H1 (cell line): ENCODE results near the gene ADD1. TPM values are rescaled to one million over a fixed set of nuclear protein-coding genes. Genes with fewer than 3 reads are reported as not detected.

ENCODE experiments used
- CTCF ChIA-PET: fragments of 300-600 bp; sonication (Branson Sonifier 250); formaldehyde crosslinking; loops from one replicate; lab custom pipeline; 2021; ENCODE audit not compliant: partially characterized antibody; lab: Charles Lee
- POLR2A ChIA-PET: fragments of 300-600 bp; sonication (Branson Sonifier 250); formaldehyde crosslinking; loops from one replicate; lab custom pipeline; 2021; ENCODE audit warnings: inconsistent platforms; ENCODE audit not compliant: partially characterized antibody; lab: Charles Lee
- DNase-seq, 2 experiments: peaks; one replicate each; pipeline versions ENCODE4 v3.0.0 to v3.0.0-alpha.2; 2010 to 2022; ENCODE audit warnings: low spot score in 2 of 2, low read depth in 1 of 2, mixed read lengths in 1 of 2
- FAIRE-seq: peaks from 2 replicates; lab custom pipeline; 2011; peaks lifted over from hg19 to GRCh38; lab: Jason Lieb, UNC
- H2AFZ ChIP-seq: 2 replicates; pipeline ENCODE4 v1.8.1; 2012; ENCODE audit warnings: low read length, inconsistent platforms
- H2AK5ac ChIP-seq: 2 replicates; pipeline ENCODE4 v1.6.1; 2013; ENCODE audit warnings: low read depth, low read length
- H2BK120ac ChIP-seq: replicated peaks from 2 replicates; pipeline ENCODE3; 2013; ENCODE audit warnings: low read depth, low read length, inconsistent platforms
- H2BK12ac ChIP-seq: 2 replicates; pipeline ENCODE4 v1.6.1; 2013; ENCODE audit warnings: low read depth, low read length
- H2BK15ac ChIP-seq: 2 replicates; pipeline ENCODE4 v1.6.1; 2013; ENCODE audit warnings: low read length
- H2BK20ac ChIP-seq: 2 replicates; pipeline ENCODE4 v1.6.1; 2013; ENCODE audit warnings: low read length
- H2BK5ac ChIP-seq: 2 replicates; pipeline ENCODE4 v1.6.1; 2013; ENCODE audit warnings: low read depth, low read length
- H3K14ac ChIP-seq: 2 replicates; pipeline ENCODE4 v1.6.1; 2013; ENCODE audit warnings: inconsistent platforms; ENCODE audit not compliant: insufficient read length
- H3K18ac ChIP-seq: 2 replicates; pipeline ENCODE4 v1.6.1; 2013; ENCODE audit warnings: low read length; ENCODE audit errors: extremely low read depth
- H3K23ac ChIP-seq: 2 replicates; pipeline ENCODE4 v1.6.1; 2013; ENCODE audit warnings: inconsistent platforms; ENCODE audit not compliant: insufficient read length
- H3K23me2 ChIP-seq: 2 replicates; pipeline ENCODE4 v1.6.1; 2013; ENCODE audit warnings: low read depth, low read length
- H3K27ac ChIP-seq: 2 replicates; pipeline ENCODE4 v1.6.1; 2011; ENCODE audit warnings: low read depth, low read length, inconsistent platforms
- H3K27me3 ChIP-seq, 4 experiments: replicated peaks in 1 of 4; 1 replicate in 1 of 4; 2 replicates in 3 of 4; pipeline versions ENCODE4 v1.6.1 to v1.8.1; 2011 to 2013; ENCODE audit warnings: low read length in 3 of 4, mild to moderate bottlenecking in 3 of 4, inconsistent platforms in 2 of 4, mixed read lengths in 2 of 4, moderate library complexity in 1 of 4; ENCODE audit not compliant: control insufficient read depth in 3 of 4, insufficient read depth in 3 of 4; ENCODE audit errors: extremely low read depth in 1 of 4
- H3K36me3 ChIP-seq, 4 experiments: 2 replicates each; pipeline versions ENCODE4 v1.6.1 to v1.8.1; 2011 to 2013; ENCODE audit warnings: mild to moderate bottlenecking in 4 of 4, low read length in 3 of 4, moderate library complexity in 2 of 4, control low read depth in 1 of 4, inconsistent platforms in 1 of 4; ENCODE audit not compliant: insufficient read depth in 4 of 4, control insufficient read depth in 2 of 4
- H3K4ac ChIP-seq: replicated peaks from 2 replicates; pipeline ENCODE3; 2013; ENCODE audit warnings: low read length, low read depth, mixed read lengths, inconsistent platforms; ENCODE audit not compliant: insufficient read length
- H3K4me1 ChIP-seq, 4 experiments: replicated peaks in 1 of 4; 1 replicate in 1 of 4; 2 replicates in 3 of 4; pipeline versions ENCODE4 v1.6.1 to v1.8.1; 2011 to 2013; ENCODE audit warnings: low read length in 3 of 4, inconsistent platforms in 2 of 4, mixed read lengths in 1 of 4; ENCODE audit not compliant: insufficient read depth in 4 of 4, control insufficient read depth in 3 of 4
- H3K4me2 ChIP-seq, 2 experiments: 2 replicates each; pipeline versions ENCODE4 v1.6.1 to v1.8.1; 2011 to 2013; ENCODE audit warnings: low read depth in 2 of 2, low read length in 2 of 2, control low read depth in 1 of 2, inconsistent platforms in 1 of 2, mild to moderate bottlenecking in 1 of 2; ENCODE audit not compliant: insufficient read depth in 1 of 2
- H3K4me3 ChIP-seq, 4 experiments: fragments of 200-600, 300-600 bp in 1 of 4; sonication (generic), shearing (Covaris generic), sonication (Bioruptor Twin) in 1 of 4; 2 replicates each; pipeline versions ENCODE4 v1.5.1 to v1.8.1; 2011 to 2016; ENCODE audit warnings: low read length in 4 of 4, low read depth in 3 of 4, control low read depth in 2 of 4, inconsistent platforms in 2 of 4, mild to moderate bottlenecking in 2 of 4, mixed read lengths in 1 of 4, moderate library complexity in 1 of 4; ENCODE audit not compliant: insufficient read depth in 2 of 4; ENCODE audit errors: extremely low read depth in 1 of 4
- H3K56ac ChIP-seq: replicated peaks from 2 replicates; pipeline ENCODE3; 2013; ENCODE audit warnings: low read depth, mild to moderate bottlenecking, mixed read lengths, low read length, inconsistent platforms; ENCODE audit not compliant: insufficient read length
- H3K79me1 ChIP-seq: 2 replicates; pipeline ENCODE4 v1.6.1; 2013; ENCODE audit warnings: low read depth, low read length, control low read depth
- H3K79me2 ChIP-seq, 2 experiments: 2 replicates each; pipeline versions ENCODE4 v1.6.1 to v1.8.1; 2012 to 2013; ENCODE audit warnings: low read length in 2 of 2, mild to moderate bottlenecking in 2 of 2, inconsistent platforms in 1 of 2; ENCODE audit not compliant: insufficient read depth in 2 of 2, control insufficient read depth in 1 of 2
- H3K9ac ChIP-seq, 4 experiments: replicated peaks in 1 of 4; 1 replicate in 1 of 4; 2 replicates in 3 of 4; pipeline versions ENCODE4 v1.6.1 to v1.8.1; 2011 to 2013; ENCODE audit warnings: low read depth in 3 of 4, low read length in 3 of 4, control low read depth in 2 of 4, mild to moderate bottlenecking in 2 of 4, moderate library complexity in 2 of 4, inconsistent platforms in 1 of 4; ENCODE audit errors: extremely low read depth in 1 of 4
- H3K9me3 ChIP-seq, 2 experiments: 2 replicates each; pipeline versions ENCODE4 v1.6.1 to v1.8.1; 2012 to 2013; ENCODE audit warnings: mild to moderate bottlenecking in 2 of 2, moderate library complexity in 2 of 2, control low read depth in 1 of 2, inconsistent platforms in 1 of 2, low read depth in 1 of 2, low read length in 1 of 2, mixed read lengths in 1 of 2; ENCODE audit not compliant: insufficient read depth in 2 of 2
- H4K20me1 ChIP-seq, 2 experiments: replicated peaks in 1 of 2; 2 replicates each; pipeline versions ENCODE3 to v1.8.1; 2011 to 2013; ENCODE audit warnings: inconsistent platforms in 2 of 2, low read length in 2 of 2, mild to moderate bottlenecking in 1 of 2; ENCODE audit not compliant: insufficient read depth in 2 of 2, control insufficient read depth in 1 of 2
- H4K5ac ChIP-seq: 2 replicates; pipeline ENCODE4 v1.6.1; 2013; ENCODE audit warnings: low read length, low read depth, mixed read lengths, inconsistent platforms; ENCODE audit not compliant: insufficient read length
- H4K8ac ChIP-seq: 2 replicates; pipeline ENCODE4 v1.8.0; 2013; ENCODE audit warnings: mild to moderate bottlenecking, moderate library complexity, low read length, inconsistent platforms; ENCODE audit not compliant: insufficient read depth; ENCODE audit errors: extremely low read depth
- H4K91ac ChIP-seq: replicated peaks from 2 replicates; pipeline ENCODE3; 2013; ENCODE audit warnings: low read length, mixed read lengths, inconsistent platforms; ENCODE audit not compliant: insufficient read length
- CBX5 ChIP-seq: fragments of 300-800, 300-1000 bp; sonication (generic); IDR thresholded peaks from 2 replicates; pipeline ENCODE4 v1.7.1; 2016; ENCODE audit warnings: antibody characterized with exemption, low read length, low read depth
- CBX8 ChIP-seq: fragments of 300-800, 300-1000 bp; sonication (generic); IDR thresholded peaks from 2 replicates; pipeline ENCODE4 v1.7.1; 2016; ENCODE audit warnings: low read depth, low read length, borderline replicate concordance
- CTBP2 ChIP-seq: IDR thresholded peaks from 2 replicates; pipeline ENCODE4 v1.7.0; 2011; ENCODE audit warnings: borderline replicate concordance, mild to moderate bottlenecking, moderate library complexity, mixed read lengths, low read length; ENCODE audit not compliant: insufficient read depth, insufficient read length
- GTF2F1 ChIP-seq: IDR thresholded peaks from 2 replicates; pipeline ENCODE4 v1.6.1; 2012; ENCODE audit warnings: low read depth, low read length, improper control_type of control experiment, borderline replicate concordance
- JUND ChIP-seq: IDR thresholded peaks from 2 replicates; pipeline ENCODE4 v1.6.1; 2011; ENCODE audit warnings: mild to moderate bottlenecking, improper control_type of control experiment, low read length
- PHF8 ChIP-seq: fragments of 200-600 bp; sonication (generic); conservative IDR thresholded peaks from 2 replicates; pipeline ENCODE4 v1.7.1; 2012; ENCODE audit warnings: low read depth, mild to moderate bottlenecking, inconsistent platforms, low read length, moderate library complexity
- POLR2A ChIP-seq, 2 experiments: IDR thresholded peaks; 1 replicate in 1 of 2; 2 replicates in 1 of 2; pipeline ENCODE4 v1.6.1; 2011; ENCODE audit warnings: low read depth in 2 of 2, low read length in 2 of 2, mild to moderate bottlenecking in 2 of 2; ENCODE audit errors: control extremely low read depth in 1 of 2
- SIX5 ChIP-seq: IDR thresholded peaks from 2 replicates; pipeline ENCODE4 v1.6.1; 2011; ENCODE audit warnings: mild to moderate bottlenecking, low read depth, low read length
- TCF12 ChIP-seq: IDR thresholded peaks from 2 replicates; pipeline ENCODE4 v1.6.1; 2011; ENCODE audit warnings: low read depth, mild to moderate bottlenecking, low read length
- WGBS, 2 experiments: shearing (Covaris generic) in 1 of 2; methylation state at CpG; one replicate each; pipeline versions ENCODE4 v1.1.6 to v1.1.7; 2013 to 2015; ENCODE audit warnings: low lambda C conversion rate in 2 of 2, mixed read lengths in 2 of 2, inconsistent platforms in 1 of 2, low coverage in 1 of 2, missing lambda C conversion rate in 1 of 2; ENCODE audit not compliant: insufficient replicate concordance in 2 of 2, insufficient coverage in 1 of 2, insufficient read length in 1 of 2; ENCODE audit errors: extremely low coverage in 1 of 2, missing lambda C conversion rate in 1 of 2; 5-methylcytosine and 5-hydroxymethylcytosine counted together
- polyA plus RNA-seq, 7 experiments: library from polyadenylated mRNA; depleted of rRNA in 3 of 7; stranded (reverse) in 5 of 7; unstranded in 2 of 7; fragments of >200 nt in 5 of 7; fragments of 200-250 nt in 2 of 7; gene quantifications; 1 replicate in 5 of 7; 2 replicates in 1 of 7; 4 replicates in 1 of 7; pipeline versions ENCODE4 v1.2.1 to v1.2.3, GENCODE V29; 2011 to 2013; ENCODE audit warnings: missing spikeins in 2 of 7, mixed read lengths in 2 of 7
- total RNA-seq: library from RNA; stranded (reverse); fragmentation: NEBNext Ultra II Directional; extraction: Animal tissue kit (Norgen Biotek cat#: 25700); gene quantifications from 2 replicates; pipeline ENCODE4 v1.2.1, GENCODE V29; 2021
- TF ChIP-seq, protein P1 (sequence below): IDR thresholded peaks from 2 replicates; pipeline ENCODE4 v1.6.1; 2012; ENCODE audit warnings: low read length, inconsistent platforms
- TF ChIP-seq, protein P2 (sequence below): IDR thresholded peaks from 2 replicates; pipeline ENCODE4 v1.6.1; 2011; ENCODE audit warnings: low read depth, mild to moderate bottlenecking, low read length; ENCODE audit not compliant: insufficient read depth
- TF ChIP-seq, protein P3 (sequence below): IDR thresholded peaks from 2 replicates; pipeline ENCODE4 v1.6.1; 2012; ENCODE audit warnings: inconsistent platforms

The ADD1 gene
- total and polyA plus RNA-seq, 2 of the 8 experiments (the other 6 are each of a cell fraction or from before 2014, with no cell fraction given), result 113 to 143 TPM

DNA sequence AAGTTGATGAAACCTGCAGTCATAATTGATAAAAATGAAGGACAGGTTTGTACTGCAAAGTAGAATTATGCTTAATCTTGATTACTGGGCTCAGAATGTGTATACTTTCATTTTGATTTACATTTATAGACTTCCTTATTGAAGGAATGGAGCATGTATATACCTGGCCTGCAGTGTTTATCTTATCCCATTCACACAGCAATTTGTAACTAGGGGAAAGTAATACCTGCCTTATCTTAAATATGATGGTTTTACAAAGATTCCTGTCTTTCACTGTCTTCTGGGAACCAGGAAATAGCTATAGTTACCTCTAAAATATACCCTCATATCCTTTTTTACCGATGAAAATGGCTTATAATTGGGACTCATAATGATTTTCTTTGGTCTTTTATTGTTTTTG lies 29.7 kb downstream of the ADD1 start:
- H3K18ac ChIP-seq, result no peak overlapping the region
- H4K5ac ChIP-seq, result no peak overlapping the region
- peaks cover 3 to 7% (median 5%) of the 10 kb centered on the region in 4 experiments; a peak in 5 of 7 replicates for H3K4me1 ChIP-seq
- H3K36me3 ChIP-seq, result peaks cover 0 to 5% (median 0%) of the 10 kb centered on the region in 4 experiments; a peak in 1 of 8 replicates
- ChIA-PET CTCF (interaction anchor here (0.7 to 5.5 kb wide), 4 partner anchors 12 to 109 kb away, joined by 3 to 19 read pairs (median 4); no protein-coding TSS in a partner anchor), POLR2A (interaction anchor here (1.2 kb wide), 1 partner anchor 11 kb away, joined by 4 read pairs; no protein-coding TSS in a partner anchor)
- peaks cover 7% of the 10 kb centered on the region for H3K79me1 ChIP-seq
- no peak overlapping the region for H2AK5ac ChIP-seq
- peaks cover 0 to 1% of the 10 kb centered on the region in 2 experiments for H4K20me1 ChIP-seq
- no peak overlapping the region for H3K4ac ChIP-seq
- WGBS, 2 experiments, result 96% methylated on average over 1 of the region's 1 CpG; no CpG with 5 or more reads in 1 of the 2 experiments
- no peak overlapping the region for H2BK12ac ChIP-seq
- FAIRE-seq, result no peak
- no peak overlapping the region for H2AFZ ChIP-seq
- no peak for DNase-seq
- no peaks in the 10 kb centered on the region for H3K27me3 ChIP-seq
- H4K91ac ChIP-seq, result no peak overlapping the region
- H3K9ac ChIP-seq, result no peak overlapping the region
- no peak overlapping the region for H2BK5ac ChIP-seq
- H3K14ac ChIP-seq, result no peak overlapping the region
- H2BK120ac ChIP-seq, result no peak overlapping the region
- H2BK15ac ChIP-seq, result no peak overlapping the region
- no peaks in the 10 kb centered on the region for H3K9me3 ChIP-seq
- no peak overlapping the region for H4K8ac ChIP-seq
- no peak overlapping the region for H3K27ac ChIP-seq
- H3K79me2 ChIP-seq, result peaks cover 9 to 63% of the 10 kb centered on the region in 2 experiments
- no peak overlapping the region for H3K4me2 ChIP-seq
- no peak overlapping the region for H3K56ac ChIP-seq
- no peaks in the 10 kb centered on the region for H3K23me2 ChIP-seq
- no peak overlapping the region for H2BK20ac ChIP-seq
- H3K23ac ChIP-seq, result no peak overlapping the region
- H3K4me3 ChIP-seq, result no peak overlapping the region
- TF ChIP-seq SIX5 (no peak), GTF2F1 (no peak), JUND (no peak), CTBP2 (no peak), POLR2A (IDR thresholded peaks at IDR 0.05; ENCODE audit: control extremely low read depth in 1 of 2, low read depth in 2 of 2, low read length in 2 of 2) (no peak), TCF12 (no peak), CBX8 (no peak), PHF8 (no peak), CBX5 (no peak)
- TF ChIP-seq, protein P1, sequence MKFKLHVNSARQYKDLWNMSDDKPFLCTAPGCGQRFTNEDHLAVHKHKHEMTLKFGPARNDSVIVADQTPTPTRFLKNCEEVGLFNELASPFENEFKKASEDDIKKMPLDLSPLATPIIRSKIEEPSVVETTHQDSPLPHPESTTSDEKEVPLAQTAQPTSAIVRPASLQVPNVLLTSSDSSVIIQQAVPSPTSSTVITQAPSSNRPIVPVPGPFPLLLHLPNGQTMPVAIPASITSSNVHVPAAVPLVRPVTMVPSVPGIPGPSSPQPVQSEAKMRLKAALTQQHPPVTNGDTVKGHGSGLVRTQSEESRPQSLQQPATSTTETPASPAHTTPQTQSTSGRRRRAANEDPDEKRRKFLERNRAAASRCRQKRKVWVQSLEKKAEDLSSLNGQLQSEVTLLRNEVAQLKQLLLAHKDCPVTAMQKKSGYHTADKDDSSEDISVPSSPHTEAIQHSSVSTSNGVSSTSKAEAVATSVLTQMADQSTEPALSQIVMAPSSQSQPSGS, result no peak
- TF ChIP-seq, protein P2, sequence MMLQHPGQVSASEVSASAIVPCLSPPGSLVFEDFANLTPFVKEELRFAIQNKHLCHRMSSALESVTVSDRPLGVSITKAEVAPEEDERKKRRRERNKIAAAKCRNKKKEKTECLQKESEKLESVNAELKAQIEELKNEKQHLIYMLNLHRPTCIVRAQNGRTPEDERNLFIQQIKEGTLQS, result no peak
- TF ChIP-seq, protein P3, sequence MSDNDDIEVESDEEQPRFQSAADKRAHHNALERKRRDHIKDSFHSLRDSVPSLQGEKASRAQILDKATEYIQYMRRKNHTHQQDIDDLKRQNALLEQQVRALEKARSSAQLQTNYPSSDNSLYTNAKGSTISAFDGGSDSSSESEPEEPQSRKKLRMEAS, result no peak
